ENCODE results near the gene ZBTB20. TPM values are rescaled to one million over a fixed set of nuclear protein-coding genes. Genes with fewer than 3 reads are reported as not detected.

ZBTB20 gene
- total and polyA plus RNA-seq, 12 donors = 2.8 to 167 (median 108) TPM

- Histone ChIP-seq H3K27me3 (no peaks in the 10 kb centered on the region), H3K9me3 (replicated peaks in 1 of 3) (no peaks in the 10 kb centered on the region), H3K27ac (no peak overlapping the region), H3K4me3 (no peak overlapping the region), H3K4me1 (replicated peaks in 1 of 2) (no peaks in the 10 kb centered on the region), H3K36me3 (replicated peaks in 1 of 2) (no peaks in the 10 kb centered on the region)
- DNase-seq = no peak
- 91 to 100% (median 95%) methylated on average over 2 of the region's 2 CpGs for WGBS, 4 donors
- intact Hi-C loops (cut with DNase I) = no loop called here
- no peak for TF ChIP-seq POLR2A (IDR thresholded peaks at IDR 0.05)
- no peak for TF ChIP-seq CTCF (IDR thresholded peaks at IDR 0.05)
Measured at GRCh38 chr3:114313426-114313825, 833.7 kb downstream of the ZBTB20 start.

DNA sequence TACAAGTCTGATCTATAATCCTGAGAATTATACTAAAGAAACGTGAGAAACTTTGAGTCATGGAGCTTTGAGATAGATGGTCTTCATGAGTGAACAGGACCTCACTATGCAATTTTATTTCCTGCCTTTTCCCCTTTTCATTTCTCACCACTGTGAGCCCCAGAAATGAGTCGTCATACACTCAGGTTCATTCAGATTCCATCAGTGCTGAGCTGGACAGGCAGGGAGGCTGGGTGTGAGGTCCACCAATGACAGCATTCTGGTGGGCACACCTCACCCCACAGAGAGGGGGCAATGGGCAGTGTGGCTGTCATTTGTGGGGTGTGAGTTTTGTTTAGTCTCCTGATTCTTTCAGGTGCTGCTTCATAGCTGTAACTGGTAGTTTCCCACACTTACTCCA is 836.4 kb downstream of the ZBTB20 start:
- no peak for DNase-seq
- Histone ChIP-seq H3K27me3 (no peaks in the 10 kb centered on the region), H3K4me1 (replicated peaks in 1 of 2) (no peaks in the 10 kb centered on the region), H3K9me3 (replicated peaks in 1 of 3) (no peaks in the 10 kb centered on the region), H3K4me3 (no peak overlapping the region), H3K27ac (no peak overlapping the region), H3K36me3 (replicated peaks in 1 of 2) (no peaks in the 10 kb centered on the region)
- TF ChIP-seq CTCF (IDR thresholded peaks at IDR 0.05) (no peak), POLR2A (IDR thresholded peaks at IDR 0.05) (no peak)
- intact Hi-C loops (cut with DNase I) = no loop called here
- 73 to 78% (median 74%) methylated on average over 2 of the region's 2 CpGs for WGBS, 4 donors

DNA sequence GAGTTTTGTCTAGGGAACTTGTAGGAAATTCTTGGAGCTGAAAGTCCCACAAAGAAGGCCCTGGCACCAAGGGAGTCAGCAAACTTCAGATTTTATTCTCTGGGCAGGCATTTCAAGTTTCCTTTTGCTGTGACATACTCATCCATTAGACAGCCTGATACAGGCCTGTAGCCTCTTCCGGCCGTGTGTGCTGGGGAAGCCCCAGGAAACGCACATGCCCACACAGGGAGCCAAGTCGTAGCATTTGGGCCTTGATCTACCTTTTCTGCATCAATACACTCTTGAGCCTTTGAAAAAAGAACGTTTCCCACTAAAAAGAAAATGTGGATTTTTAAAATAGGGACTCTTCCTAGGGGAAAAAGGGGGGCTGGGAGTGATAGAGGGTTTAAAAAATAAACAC is 838.3 kb downstream of the ZBTB20 start:
- Histone ChIP-seq H3K4me3 (no peak overlapping the region), H3K27ac (no peak overlapping the region), H3K9me3 (replicated peaks in 1 of 3) (no peaks in the 10 kb centered on the region), H3K27me3 (no peaks in the 10 kb centered on the region), H3K4me1 (replicated peaks in 1 of 2) (no peaks in the 10 kb centered on the region), H3K36me3 (replicated peaks in 1 of 2) (no peaks in the 10 kb centered on the region)
- no peak for DNase-seq
- intact Hi-C loops (cut with DNase I) = no loop called here
- 67 to 82% (median 71%) methylated on average over 5 of the region's 5 CpGs for WGBS, 4 donors
- TF ChIP-seq CTCF (IDR thresholded peaks at IDR 0.05) (no peak), POLR2A (IDR thresholded peaks at IDR 0.05) (no peak)

GRCh38 chr3:114308377-114308776 is 838.7 kb downstream of the ZBTB20 start:
- Histone ChIP-seq H3K4me3 (no peak overlapping the region), H3K27ac (no peak overlapping the region), H3K9me3 (replicated peaks in 1 of 3) (no peaks in the 10 kb centered on the region), H3K4me1 (replicated peaks in 1 of 2) (no peaks in the 10 kb centered on the region), H3K36me3 (replicated peaks in 1 of 2) (no peaks in the 10 kb centered on the region), H3K27me3 (no peaks in the 10 kb centered on the region)
- DNase-seq = no peak
- 66 to 78% (median 76%) methylated on average over 2 of the region's 2 CpGs for WGBS, 4 donors
- intact Hi-C loops (cut with DNase I) = no loop called here
- TF ChIP-seq CTCF (IDR thresholded peaks at IDR 0.05) = no peak
- no peak for TF ChIP-seq POLR2A (IDR thresholded peaks at IDR 0.05)
